Measurements from ENCODE around the gene OTOS.
A peak's percentile ranks its signal among the peaks of the same experiment; 100 is the strongest.

OTOS gene

DNA sequence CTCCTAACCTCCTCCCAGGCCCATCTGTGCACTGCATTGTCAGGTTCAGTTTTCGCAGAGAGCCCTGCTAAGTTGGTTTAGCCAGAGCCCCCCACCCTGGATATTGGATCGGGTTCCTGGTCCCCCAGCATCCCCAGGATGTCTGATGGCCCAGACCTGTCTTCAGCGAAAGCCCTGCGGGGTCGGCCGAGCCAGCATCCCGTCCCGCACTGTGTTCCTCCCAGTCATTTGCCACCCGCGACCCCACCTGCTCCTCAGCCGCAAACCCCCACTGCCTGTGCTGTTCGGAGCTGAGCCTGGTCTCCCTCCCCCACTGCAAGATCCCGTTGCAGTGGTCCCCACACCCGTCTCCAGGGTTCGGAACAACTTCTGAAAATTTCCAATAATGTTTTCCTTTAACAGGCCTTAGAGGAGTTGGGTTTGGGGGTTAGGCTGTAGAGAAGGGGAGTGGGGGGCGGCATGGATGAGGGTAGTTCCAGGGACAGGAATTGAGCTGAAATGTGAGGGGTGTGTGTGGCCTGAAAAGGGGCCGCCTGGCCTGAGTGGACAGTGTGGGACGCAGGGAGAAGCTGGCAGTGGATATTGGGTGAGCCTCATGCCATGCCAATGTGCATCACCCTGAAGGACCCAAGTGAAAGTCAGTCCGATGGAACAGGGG lies 2.7 kb downstream of the OTOS start:
- no peak for DNase-seq

DNA sequence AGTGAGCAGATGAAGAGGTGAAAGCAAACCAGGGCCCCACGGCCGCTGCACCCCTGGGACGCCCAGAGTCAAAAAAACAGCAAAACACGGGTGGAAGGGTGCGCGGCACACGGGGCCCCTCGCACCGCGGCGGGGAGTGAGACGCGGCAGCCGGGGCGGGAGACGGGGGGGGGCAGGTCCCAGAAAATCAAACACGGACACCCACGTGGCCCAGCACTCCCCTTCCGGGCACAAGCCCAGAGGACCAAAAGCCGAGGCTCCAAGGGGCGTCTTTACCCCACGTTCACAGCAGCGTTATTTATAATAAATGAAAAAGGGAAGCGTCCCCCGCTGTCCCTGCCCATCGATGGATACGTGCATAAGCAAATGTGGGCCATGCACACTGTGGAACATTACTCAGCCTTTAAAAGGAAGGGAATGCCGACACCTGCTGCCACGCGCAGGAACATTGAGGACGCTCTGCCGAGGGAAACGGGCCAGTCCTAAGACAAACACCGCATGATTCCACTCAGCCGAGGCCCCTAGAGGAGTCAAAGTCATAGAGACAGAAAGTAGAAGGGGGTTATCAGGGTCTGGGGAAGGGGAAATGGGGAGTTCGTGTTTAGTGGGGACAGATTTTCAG lies 3.7 kb downstream of the OTOS start:
- DNase-seq: no peak

DNA sequence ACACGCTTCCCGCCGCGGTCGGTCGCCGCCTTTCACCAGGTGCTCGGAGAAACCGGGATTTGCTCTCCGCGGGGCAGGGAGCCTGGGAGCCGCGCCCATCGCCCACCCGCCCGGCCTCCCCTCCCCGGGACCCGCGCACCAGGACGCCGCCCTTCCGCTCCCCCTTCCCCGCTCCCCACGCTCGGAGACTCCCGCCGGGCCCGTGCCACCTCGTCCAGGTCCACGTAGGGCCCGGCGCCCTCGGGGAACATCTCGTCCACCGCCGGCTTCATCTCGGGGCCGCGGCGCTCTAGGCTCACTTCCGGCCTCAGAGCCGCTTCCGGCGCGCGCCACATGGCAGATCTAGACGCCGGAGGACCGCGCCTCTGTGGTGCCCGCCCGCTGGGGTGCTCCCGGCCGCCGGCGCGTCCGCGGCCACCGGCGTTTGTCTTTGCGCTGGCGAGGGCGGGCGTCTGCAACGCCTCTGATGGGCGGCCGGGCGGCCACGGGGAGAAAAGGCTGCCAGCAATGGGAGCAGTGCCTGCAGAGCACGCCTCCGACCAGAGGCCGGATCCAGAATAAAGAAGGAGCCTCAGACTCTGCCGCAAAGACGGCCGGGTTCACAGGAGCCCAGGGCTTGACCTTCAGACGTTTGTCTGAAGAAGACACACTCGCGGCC lies 4.3 kb downstream of the OTOS start, which contains the start of gene COPS9:
TSS of gene COPS9 (minus strand) at position 293 of the 658 bp plus-strand sequence. CDS start at position 272, 21 bp downstream.
- peak in 54 of 56 donors; percentile 41 to 91 (median 75) for DNase-seq

DNA sequence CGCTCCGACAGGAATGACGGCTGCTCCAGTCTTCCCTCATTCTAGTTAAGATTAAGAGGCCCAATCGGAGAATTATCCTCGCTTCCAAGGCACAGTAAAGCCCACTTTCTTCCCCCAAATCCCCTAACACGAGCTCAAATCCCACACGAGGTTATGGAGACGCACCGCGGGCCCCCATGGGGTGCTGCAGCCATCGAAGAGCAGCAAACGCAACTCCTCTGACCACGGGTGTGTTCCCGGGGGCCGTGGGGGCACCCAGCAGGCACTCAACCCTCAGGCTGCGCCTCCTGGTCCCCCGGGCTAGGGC lies 4.8 kb downstream of the OTOS start:
- DNase-seq: no peak

DNA sequence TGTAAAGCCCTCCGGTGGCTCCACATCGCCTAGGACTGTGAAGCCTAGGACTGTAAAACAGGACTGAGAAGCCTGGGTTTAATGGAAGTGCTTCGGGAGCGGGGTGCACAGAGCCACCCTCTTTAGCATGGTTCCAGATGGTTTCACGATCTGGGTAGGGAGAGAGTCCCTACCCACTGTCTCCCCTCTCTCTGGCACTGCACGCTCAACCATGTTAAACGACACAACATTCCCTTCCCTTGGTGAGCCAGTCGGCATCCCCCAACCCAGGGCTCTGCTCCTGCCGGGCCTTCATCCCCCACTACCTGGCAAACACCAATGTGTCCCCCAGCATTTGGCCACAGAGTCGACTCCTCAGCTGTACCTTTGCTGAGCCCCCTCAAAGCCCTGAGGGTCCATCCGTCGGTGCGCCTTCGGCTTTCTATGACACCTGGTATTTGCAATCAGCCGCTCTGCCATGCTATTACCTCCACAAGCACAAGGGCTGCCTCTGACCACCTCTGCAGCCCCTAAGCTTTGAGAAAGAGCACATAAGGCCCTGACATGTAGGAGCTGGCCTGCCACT lies 5.4 kb downstream of the OTOS start:
- no peak for DNase-seq

DNA sequence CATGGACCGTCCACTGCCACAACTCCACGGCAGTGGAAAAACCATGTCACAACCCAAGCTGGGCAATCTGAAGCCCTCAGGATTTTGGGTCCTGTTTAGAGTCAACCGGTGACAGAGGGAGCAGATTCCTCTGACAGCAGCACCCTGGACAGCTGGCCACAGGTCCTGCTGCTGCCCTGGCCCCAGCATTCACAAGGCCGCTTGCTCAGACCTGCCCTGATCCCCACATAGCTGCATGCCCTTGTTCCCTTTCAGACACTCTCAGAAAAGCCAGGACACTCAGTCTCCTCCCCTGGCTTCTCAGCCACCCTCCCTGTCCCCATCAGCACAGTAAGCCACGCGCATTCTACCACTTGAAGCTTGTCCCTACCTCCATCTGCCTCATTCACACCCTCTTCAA lies 6.0 kb downstream of the OTOS start:
- no peak for DNase-seq

DNA sequence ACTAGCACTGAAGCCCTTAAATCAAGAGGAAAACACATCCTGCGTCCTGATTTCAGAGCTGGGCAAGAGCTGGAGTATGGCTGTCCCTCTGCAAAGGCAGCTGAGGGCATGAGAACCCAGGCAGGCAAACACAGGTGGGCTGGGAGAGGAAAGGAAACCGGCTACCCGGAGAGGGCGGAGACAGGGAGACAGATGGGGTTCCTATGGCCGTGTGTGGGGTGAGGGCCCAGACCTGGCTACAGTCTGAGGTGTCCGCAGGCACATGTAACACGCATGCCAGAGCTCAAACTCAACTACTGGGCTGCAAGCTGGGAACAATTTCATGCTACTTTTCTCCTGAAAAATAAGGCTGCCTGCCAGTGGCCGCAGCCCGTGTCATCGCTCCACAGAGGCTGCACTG lies 7.1 kb downstream of the OTOS start:
- DNase-seq: no peak

DNA sequence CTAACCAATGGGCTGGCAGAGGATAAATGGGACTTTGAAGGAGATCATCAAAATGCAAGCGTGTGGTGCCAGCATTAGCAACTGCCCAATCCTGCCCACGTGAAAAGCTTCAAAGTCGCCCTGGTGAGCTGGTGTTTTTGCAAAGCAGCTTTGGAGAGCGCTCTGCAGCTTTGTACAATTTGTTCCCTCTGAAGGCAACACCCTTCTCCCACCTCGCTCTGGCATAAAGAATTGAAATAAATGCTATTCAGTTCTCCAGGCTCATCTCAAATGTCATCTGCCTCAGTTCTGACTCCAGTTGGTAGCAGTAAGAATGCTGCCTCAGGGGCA lies 7.8 kb downstream of the OTOS start:
- DNase-seq: peak in 8 of 56 donors; percentile 14 to 51 (median 28)

DNA sequence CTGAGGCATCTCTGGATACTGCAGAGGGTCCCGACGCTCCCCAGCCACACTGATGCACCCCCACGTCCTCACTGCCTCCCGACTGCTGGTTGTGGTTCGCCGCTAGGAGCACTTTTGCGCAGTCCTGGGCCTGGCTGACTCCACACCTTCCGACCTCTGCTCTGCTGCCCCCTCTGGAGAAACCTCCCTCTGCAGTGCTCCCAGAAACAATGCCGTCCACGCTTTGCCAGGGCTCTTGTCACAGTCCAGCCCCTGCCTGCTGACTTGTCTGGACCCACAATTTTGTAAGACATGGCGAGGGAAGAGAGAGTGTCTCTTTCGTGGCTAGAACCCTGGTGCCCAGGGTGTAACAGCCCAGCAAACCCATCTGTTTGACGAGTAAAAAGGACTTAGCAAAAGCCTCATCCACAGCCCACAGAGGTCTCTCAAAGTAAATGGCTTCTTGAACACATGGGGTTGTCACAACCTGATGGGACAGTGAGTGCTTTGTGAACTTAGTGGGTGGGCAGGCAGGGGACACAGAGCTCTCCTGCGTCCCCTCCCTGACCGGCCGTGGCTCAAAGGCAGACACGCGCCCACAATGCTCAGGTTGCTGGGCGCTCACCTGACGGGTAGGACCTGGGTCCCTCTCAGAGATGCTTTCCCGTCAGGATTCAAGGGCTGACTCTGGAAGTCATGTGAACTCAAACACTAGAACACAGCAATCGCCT lies 8.4 kb downstream of the OTOS start:
- no peak for DNase-seq

DNA sequence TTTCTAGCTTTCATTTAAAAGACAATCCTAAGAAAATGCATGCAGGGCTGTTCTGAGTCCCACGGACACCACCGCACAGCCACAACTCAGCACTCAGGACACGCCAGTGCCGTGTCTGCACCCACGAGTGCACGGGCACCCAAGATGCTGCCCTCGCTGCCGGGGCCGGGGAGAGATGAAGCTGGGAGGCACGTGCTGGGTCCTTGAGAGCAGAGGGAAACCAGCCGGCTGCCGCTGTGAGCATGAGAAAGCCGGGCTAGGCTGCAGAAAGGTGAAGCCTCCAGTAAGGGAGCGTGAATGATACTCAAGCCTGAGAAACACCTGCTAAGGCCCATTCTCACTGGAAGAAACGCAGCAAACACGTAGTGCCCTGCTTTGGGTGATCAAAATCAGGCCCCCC lies 9.2 kb downstream of the OTOS start:
- no peak for DNase-seq

DNA sequence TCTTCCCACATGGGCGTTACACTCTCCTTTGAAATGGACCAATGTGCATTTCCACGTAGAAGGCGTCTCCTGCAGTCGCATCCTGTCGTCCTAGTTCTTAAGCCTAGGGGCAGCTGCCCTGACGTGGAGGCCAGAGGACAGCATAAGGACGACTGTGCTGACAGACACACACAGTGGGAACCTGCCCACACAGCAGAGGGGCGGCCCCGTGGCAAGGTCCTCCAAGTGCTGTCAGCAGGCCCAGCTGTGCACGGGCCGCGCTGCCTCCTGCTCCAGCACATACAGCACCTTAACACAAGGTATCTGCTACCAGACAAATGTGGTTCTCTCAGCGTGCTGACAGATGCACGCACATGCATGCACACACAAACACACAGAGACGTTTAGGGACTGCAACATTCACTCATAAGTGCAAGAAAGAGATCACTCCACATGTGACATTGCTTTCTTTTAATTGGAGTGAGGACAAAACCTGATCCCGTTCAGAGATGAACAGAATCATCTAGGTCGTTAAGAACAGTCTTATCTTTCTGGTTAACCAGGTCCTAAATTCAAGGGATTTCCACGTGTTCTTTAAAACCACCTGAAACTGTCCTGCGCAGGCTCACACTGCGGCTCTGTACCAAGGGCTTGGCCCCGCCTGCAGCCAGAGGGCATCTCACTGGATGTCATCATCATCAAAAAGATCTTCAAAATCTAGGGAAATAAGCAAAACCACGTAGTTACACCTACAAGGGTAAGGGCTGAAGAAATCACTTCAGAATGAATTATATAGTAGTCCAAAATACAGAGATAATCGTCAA lies 9.9 kb downstream of the OTOS start:
- DNase-seq: no peak

DNA sequence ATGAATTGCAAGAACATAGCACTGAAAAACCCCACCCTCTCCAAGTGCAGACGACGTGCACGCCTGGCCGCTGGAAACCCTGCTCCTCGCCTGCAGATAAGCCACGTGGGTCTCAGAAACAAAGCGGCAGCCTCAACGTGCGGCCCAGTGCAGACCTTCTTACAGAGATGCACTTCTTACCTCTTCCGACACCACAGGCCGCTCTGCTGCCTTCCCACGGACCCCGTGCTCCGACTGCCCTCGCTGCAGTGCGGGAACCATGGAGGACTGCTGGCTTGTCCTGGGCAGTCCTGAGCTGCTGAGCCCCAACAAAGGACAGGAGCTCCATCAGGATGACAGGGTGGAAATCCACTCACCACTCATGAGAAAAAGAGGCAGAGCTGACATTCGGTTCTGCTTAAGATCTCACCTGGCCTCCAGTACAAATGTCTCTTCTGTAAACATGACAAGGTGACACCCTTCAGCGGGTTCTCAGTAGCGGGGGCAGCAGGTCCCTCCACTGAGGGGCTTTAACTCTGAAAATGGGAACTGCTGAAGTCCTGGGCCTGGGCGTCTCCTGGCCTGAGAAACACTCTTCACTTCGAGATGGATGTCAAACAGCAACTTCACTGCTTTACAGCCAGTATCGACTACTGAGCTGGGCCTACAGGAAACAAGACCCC lies 10.6 kb downstream of the OTOS start:
- DNase-seq: no peak

DNA sequence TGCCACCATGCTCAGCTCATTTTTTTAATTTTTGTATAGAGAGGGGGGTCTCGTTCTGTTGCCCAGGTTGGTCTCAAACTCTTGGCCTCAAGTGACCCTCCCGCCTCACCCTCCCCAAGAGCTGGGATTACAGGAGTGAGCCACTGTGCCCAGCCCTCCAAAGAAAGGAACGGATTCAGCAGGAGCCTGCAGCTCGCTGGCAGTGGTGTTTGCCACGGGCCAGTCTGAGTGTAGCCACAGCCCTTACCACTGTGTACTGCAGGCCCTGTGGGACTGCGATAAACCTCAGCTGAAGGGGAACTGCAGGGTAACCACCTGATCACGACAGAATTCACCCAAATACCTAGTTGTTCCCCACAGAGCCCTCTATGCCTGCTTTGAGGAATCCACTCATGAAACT lies 11.1 kb downstream of the OTOS start:
- DNase-seq: no peak

DNA sequence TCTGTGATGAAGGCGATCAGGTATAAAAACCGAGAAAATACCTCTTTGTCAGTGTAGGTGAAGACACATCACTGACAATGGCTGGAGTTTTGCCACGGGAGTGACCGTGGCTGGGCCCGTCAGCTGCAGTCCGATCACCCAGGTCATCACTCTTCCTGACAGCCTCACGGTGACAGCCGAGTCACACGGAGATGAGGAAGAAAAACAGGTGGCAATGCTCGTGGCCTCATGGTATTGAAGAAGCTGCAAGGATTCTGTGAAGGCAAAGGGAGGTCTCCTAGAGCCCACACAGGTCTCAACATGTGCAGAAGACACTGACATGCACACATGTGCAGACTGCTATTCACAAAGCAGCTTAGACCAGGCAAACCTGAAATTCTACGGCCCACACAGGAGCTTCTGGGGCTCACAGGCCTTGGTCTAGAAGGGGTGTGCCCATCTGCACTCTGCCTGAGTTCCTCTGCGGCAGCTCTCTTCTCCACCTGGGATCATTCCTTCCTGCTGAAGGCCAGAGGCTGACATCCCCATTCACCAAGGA lies 11.8 kb downstream of the OTOS start:
- DNase-seq: no peak

DNA sequence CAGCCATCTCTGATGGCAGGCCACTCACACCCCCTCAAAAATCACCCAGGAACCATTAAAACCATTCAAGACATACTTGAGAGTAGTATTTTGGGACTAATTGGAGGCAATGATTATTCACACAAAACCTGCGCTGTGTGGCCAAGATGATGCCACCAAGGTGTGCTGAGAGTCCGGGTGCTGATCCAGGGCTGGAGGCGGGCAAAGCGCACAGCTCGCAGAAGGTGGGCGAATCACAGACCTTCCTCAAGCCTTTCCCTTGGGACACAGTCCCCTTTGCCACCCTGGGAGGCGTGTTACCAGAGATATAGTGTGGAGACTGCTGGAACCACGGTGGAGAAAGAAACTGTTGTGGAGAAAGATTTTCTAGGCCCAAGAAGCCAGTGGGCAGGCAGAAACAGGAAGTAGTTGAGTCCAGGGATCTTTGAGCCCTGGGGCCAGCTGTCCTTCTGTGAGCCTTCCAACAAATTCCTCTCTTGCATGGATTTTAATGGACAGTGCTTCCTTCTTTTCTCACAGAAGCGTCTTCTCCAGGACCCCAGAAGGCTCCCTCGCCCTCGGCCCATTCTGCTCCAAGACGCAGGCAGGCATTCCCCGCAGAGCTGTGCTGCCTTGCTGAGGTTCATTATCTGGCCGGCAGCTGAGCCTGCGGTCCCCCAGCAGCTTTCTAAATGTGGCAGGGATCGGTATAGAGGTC lies 12.4 kb downstream of the OTOS start:
- no peak for DNase-seq

DNA sequence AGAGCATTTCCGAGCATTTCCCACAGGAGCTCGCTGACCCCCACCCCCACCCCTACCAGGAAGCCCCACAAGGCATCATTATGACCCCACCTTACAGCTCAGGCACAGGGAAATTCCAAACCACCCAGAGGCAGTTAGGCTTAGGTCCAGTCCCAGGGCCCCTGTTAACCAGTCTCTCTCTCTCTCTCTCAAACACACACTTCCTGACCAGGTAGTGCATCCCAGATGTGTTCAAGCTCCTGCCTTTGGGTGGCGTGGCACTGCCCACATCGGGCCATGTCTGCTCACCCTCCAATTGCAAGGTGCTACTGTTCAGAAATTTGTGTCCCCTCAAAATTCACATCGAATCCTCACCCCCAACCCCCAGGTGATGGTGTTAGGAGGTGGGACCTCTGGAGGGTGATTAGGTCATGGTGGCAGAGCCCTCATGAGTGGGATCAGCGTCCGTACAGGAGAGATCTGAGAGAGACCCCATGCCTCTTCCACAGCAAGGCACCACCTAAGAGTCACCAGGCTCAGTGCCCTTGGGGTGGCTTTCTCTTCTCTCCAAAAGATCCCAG lies 13.2 kb downstream of the OTOS start:
- DNase-seq: no peak

DNA sequence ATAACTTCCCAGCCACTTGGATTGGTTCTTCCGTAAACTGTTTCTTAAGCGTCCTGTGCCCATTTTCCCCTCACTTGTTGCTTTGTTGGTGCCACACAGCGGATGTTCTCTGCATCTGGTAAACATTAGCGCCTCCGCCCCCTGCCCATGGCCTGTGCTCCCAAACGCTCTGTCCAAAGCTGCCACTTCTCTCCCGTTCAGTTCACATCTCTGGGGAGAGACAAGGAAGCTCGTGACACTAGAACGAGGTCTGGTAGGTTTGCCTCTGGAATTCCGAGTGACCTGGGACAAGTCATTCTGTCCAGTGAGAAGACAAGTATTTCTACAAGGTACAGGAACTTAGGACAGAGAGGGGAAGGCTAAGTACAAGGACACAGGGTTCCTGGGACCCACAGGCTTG lies 13.7 kb downstream of the OTOS start:
- no peak for DNase-seq

DNA sequence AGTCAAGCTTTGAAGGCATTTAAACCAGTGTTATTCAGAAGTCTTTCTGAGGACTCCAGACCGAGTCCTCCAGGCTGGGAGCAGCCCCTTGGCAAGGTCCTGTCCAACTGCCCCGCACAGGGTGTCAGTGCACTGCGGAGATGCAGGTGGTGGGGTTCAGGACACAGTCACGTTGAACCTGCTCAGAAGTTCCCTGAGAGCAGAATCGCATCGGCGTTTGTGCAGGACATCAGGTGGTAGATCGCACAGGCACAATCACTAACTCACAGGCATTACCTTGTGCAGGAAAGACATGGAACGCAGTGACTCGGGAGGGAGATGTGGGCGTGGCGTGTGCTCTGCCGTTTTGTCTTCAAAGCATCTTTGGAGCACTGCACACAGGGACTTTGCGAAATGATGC lies 14.7 kb downstream of the OTOS start:
- DNase-seq: no peak

DNA sequence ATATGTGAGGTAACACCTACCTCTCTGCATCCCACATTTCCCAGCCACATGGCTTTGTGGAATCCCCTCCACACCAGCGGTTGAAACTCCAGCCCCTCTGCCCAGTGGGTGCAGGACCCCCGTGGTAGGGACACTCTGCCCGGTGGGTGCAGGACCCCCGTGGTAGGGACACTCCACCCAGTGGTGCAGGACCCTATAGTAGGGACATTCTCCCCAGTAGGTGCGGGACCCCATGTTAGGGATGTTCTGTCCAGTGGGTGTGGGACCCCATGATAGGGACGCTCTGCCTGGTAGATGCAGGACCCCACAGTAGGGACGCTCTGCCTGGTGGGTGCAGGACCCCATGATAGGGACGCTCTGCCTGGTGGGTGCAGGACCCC lies 15.8 kb downstream of the OTOS start:
- DNase-seq: no peak

All from nucleus accumbens (tissue), 56 donors.